HFFc6 (cell line): ENCODE results near the gene RAB21. TPM values are rescaled to one million over a fixed set of nuclear protein-coding genes. Genes with fewer than 3 reads are reported as not detected.

ENCODE experiments used
- DNase-seq: peaks from one replicate; pipeline ENCODE4 v3.0.0-alpha.2; 2018
- H3K27ac Mint-ChIP-seq: 2 replicates; pipeline ENCODE4 v1.8.0; 2020; ENCODE audit warnings: mild to moderate bottlenecking, mixed read lengths
- H3K27me3 Mint-ChIP-seq: 2 replicates; pipeline ENCODE4 v1.8.0; 2021; ENCODE audit warnings: mild to moderate bottlenecking, moderate library complexity, mixed read lengths; ENCODE audit not compliant: insufficient read depth
- H3K36me3 Mint-ChIP-seq: 2 replicates; pipeline ENCODE4 v1.8.0; 2021; ENCODE audit warnings: low read depth, mixed read lengths
- H3K4me1 Mint-ChIP-seq: 2 replicates; pipeline ENCODE4 v1.8.0; 2020; ENCODE audit warnings: low read depth, mixed read lengths
- H3K4me3 Mint-ChIP-seq: 2 replicates; pipeline ENCODE4 v1.8.0; 2020; ENCODE audit warnings: mild to moderate bottlenecking, moderate library complexity, mixed read lengths
- H3K9me3 Mint-ChIP-seq: 2 replicates; pipeline ENCODE4 v1.8.0; 2020; ENCODE audit warnings: mild to moderate bottlenecking, mixed read lengths
- total RNA-seq, 6 experiments: library from RNA; stranded (reverse); fragmentation: NEBNext Ultra II Directional; extraction: Animal tissue kit (Norgen Biotek cat#: 25700); gene quantifications; 2 replicates in 1 of 6; 3 replicates in 5 of 6; pipeline ENCODE4 v1.2.3, GENCODE V29; 2021
- TF ChIP-seq, protein P1 (sequence below): fragments of 200-600 bp; sonication (generic); IDR thresholded peaks from 2 replicates; pipeline ENCODE4 v1.5.0; 2021; ENCODE audit warnings: antibody characterized with exemption, mild to moderate bottlenecking

Gene RAB21
- total RNA-seq, 6 experiments from 2014 or later: 79.3 to 93.5 (median 86.6) TPM

DNA sequence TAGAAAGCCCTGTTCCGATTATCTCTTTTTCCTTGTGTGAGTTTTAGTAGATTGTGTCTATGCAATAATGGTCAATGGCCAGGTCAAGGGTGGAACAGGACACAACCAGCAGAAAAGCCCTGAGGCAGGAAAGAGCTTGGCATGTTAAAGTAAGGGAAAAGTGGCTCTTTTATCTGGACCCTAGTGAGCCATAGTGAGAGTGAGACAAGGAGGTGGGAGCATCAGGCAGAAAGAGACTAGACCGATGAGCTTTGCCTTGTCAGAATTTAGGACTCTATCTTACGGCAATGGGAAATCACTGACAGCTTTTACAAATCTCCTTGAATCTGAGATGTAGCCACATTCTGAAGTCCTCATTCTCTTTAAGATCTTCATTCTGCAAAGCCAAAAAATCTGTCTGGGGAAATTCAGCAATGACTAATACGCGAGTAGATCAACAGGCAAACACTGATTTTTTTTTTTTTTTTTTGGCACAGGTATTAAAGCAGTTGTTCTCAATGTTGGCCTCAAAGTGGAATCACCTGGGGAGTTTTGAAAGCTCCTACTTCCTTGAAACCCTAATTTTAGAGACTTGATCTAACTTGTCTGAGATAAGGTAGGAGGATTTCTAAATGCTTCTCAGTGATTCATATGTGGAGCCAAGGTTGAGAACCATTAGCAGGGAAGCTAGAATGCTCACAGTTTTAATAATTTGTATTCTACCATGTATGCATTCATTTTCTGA is 34.9 kb upstream of the RAB21 start:
- no peak for DNase-seq
- no peak overlapping the region for H3K4me3 Mint-ChIP-seq
- H3K9me3 Mint-ChIP-seq: no peaks in the 10 kb centered on the region
- H3K27me3 Mint-ChIP-seq: 0 out of 2 replicates have a peak, but pooled peaks cover 1% of the 10 kb centered on the region
- no peak overlapping the region for H3K27ac Mint-ChIP-seq
- H3K36me3 Mint-ChIP-seq: no peaks in the 10 kb centered on the region
- TF ChIP-seq, protein P1, sequence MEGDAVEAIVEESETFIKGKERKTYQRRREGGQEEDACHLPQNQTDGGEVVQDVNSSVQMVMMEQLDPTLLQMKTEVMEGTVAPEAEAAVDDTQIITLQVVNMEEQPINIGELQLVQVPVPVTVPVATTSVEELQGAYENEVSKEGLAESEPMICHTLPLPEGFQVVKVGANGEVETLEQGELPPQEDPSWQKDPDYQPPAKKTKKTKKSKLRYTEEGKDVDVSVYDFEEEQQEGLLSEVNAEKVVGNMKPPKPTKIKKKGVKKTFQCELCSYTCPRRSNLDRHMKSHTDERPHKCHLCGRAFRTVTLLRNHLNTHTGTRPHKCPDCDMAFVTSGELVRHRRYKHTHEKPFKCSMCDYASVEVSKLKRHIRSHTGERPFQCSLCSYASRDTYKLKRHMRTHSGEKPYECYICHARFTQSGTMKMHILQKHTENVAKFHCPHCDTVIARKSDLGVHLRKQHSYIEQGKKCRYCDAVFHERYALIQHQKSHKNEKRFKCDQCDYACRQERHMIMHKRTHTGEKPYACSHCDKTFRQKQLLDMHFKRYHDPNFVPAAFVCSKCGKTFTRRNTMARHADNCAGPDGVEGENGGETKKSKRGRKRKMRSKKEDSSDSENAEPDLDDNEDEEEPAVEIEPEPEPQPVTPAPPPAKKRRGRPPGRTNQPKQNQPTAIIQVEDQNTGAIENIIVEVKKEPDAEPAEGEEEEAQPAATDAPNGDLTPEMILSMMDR: no peak
- peaks cover 12% of the 10 kb centered on the region for H3K4me1 Mint-ChIP-seq

DNA sequence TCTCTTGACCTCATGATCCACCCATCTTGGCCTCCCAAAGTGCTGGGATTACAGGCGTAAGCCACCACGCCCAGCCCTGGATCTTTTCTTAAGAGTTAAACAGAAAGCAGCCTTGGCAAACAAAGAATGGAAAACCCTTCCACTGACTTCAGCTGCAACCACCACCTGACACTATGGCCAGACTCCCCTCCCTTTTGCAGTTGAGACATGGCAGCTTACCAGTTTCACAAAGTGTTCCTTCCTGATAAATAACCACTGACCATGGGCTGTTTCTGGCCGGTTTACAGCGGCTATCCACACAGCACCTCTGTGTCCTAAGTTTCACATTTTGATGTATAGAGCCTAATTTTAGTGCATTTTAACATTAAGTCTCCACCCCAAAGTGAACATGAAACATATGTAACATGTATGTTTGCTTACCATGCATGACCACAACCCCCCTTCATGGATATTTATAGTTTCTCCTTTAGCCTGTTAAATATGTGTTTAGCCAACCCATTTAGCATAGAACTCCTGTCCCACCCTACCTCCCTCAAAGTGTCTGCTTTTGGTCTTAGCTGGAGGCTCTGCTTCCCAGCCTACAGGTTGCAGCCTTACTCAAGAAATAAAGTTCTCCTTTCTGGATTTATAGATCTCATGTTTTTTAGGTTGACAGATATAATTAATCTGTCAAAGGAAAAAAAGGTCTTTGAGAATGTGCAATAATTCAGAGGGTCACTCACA is 32.7 kb upstream of the RAB21 start:
- peaks cover 4% of the 10 kb centered on the region; the same call in 1 of the 2 replicates for H3K36me3 Mint-ChIP-seq
- H3K4me3 Mint-ChIP-seq: no peak overlapping the region
- TF ChIP-seq, protein P1: no peak
- no peak overlapping the region for H3K27ac Mint-ChIP-seq
- H3K27me3 Mint-ChIP-seq: 0 out of 2 replicates have a peak, but pooled peaks cover 1% of the 10 kb centered on the region
- H3K9me3 Mint-ChIP-seq: no peaks in the 10 kb centered on the region
- peaks cover 12% of the 10 kb centered on the region for H3K4me1 Mint-ChIP-seq
- DNase-seq: no peak

DNA sequence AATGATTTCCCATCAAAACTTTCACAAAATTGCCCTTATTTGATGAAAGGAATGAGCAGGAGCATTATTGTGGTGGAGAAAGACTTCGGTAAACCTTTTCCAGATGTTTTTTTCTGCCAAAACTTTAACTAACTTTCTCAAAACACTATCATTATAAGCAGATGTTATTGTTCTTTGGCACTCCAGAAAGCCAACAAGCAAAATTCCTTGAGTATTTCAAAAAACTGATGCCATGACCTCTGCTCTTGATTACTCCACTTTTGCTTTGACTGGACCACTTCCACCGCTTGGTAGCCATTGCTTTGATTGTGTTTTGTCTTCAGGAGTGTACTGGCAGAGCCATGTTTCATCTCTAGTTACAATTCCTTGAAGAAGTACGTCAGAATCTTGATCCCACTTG is 29.7 kb upstream of the RAB21 start:
- no peaks in the 10 kb centered on the region for H3K9me3 Mint-ChIP-seq
- no peaks in the 10 kb centered on the region for H3K27me3 Mint-ChIP-seq
- no peak overlapping the region for H3K4me3 Mint-ChIP-seq
- H3K4me1 Mint-ChIP-seq: peaks cover 4% of the 10 kb centered on the region
- no peak overlapping the region for H3K27ac Mint-ChIP-seq
- peaks cover 4% of the 10 kb centered on the region; the same call in 1 of the 2 replicates for H3K36me3 Mint-ChIP-seq
- TF ChIP-seq, protein P1: no peak
- DNase-seq: no peak

DNA sequence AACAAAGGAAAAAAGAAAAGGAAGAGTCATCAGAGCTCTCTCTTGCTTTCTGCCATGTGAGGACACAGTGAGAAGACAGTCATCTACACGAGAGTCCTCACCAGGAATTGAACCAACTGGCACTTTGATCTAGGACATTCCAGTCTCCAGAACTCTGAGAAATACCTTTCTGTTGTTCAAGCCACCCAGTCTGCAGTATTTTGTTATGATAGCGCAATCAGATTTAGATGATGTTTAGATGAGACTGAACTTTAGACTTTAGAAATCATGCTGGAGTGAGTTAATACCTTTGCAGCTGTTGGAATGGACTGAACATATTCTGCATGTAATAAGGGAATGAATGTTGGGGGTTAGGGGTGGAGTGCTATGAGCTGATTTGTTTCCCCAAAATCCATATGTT is 28.1 kb upstream of the RAB21 start:
- Mint-ChIP-seq H3K36me3 (peaks cover 8% of the 10 kb centered on the region), H3K27me3 (no peaks in the 10 kb centered on the region), H3K4me1 (peaks cover 13% of the 10 kb centered on the region), H3K27ac (no peak overlapping the region), H3K9me3 (no peaks in the 10 kb centered on the region), H3K4me3 (no peak overlapping the region)
- TF ChIP-seq, protein P1: no peak
- DNase-seq: no peak

DNA sequence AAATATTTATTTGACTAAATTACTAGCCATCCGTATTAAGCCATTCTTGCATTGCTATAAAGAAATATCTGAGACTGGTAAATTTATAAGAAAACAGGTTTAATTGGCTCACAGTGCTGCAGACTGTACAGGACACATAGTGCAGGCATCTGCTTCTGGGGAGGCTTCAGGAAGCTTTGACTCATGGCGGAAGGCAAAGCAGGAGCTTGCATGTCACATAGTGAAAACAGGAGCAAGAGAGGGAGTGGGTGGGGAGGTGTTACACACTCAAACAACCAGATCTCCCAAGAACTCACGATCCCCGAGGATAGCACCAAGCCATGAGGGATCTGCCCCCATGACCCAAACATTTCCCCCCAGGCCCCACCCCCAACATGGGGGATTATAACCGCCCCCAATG is 26.7 kb upstream of the RAB21 start:
- peaks cover 9% of the 10 kb centered on the region for H3K36me3 Mint-ChIP-seq
- TF ChIP-seq, protein P1: no peak
- no peak overlapping the region for H3K27ac Mint-ChIP-seq
- H3K9me3 Mint-ChIP-seq: no peaks in the 10 kb centered on the region
- H3K27me3 Mint-ChIP-seq: no peaks in the 10 kb centered on the region
- DNase-seq: no peak
- peaks cover 21% of the 10 kb centered on the region for H3K4me1 Mint-ChIP-seq
- H3K4me3 Mint-ChIP-seq: no peak overlapping the region
